Stimulated activated CD4-positive, alpha-beta T cell treated with anti-CD3 and anti-CD28 coated beads, Interleukin-1b, Interleukin-23, amount 100 ng/mL, for 4 hours (primary cell): ENCODE measurements around the gene GNB1L.
"Not testable (repeated sequence)": the region's sequence is repeated elsewhere in the genome, so short reads cannot be mapped to it uniquely, and the experiment has no call there.

Experiments used
- DNase-seq, 2 donors: peaks; one replicate each; pipeline ENCODE4 v3.0.0-alpha.2; 2020; ENCODE audit warnings: low read depth in 2 of 2

Gene GNB1L

DNA sequence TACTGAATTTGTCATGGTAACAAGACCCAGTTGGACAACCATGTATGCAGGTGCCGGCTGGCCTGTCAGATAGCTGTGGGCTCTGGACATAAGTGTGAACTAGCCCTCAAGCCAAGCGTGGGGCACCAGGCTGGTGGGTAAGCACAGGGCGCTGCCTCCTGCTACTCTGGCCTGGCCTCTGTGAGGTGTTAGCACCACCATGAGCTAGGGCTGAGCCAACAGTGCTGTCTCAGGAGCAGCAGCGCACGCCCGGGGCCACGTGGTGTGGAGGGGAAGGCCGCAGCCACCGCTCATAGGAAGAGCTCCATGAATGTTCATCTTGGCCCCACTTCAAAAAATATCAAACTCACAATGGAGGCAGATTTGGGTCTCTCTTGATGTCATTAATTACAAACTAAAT, 35.3 kb upstream of the GNB1L start:
- peak in 1 of 2 donors; percentile 35 for DNase-seq

GRCh38 chr22:19888131-19888746, 33.6 kb upstream of the GNB1L start:
- DNase-seq, result no peak

- no peak for DNase-seq
These were observed 32.7 kb upstream of the GNB1L start for GRCh38 chr22:19887256-19887985.

DNA sequence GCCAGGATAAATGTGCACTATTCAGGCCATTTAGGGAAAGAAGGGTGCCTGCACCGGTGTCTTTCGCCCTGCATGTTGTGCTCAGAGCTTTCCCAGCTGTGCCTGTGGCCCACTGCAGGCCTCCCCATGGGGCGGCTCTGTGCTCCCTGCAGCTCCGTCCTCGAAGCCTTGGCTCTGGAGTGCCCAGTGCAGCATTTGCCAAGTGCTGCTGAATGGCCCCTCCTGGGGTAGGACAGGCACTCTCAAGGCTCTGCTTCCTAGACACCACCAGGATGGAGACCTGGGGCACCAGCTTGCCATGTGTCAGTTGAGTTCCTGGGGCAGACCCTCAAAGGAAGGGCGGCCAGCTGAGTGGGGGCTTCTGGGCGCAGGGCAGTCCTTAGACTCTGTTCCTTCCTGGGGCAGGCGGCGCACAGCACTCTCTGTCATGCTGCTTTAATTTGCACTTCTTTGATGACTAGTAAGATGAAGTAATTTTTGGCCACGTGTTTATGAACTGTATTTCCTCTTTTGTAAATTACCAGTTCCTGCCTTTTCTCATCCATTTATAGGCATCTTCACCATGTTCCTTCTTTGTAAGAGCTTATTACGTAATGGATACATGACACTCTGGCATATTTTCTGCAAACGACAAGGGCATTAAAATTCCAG, 32.1 kb upstream of the GNB1L start:
- no peak for DNase-seq

GRCh38 chr22:19885841-19886592, 31.3 kb upstream of the GNB1L start:
- no peak for DNase-seq

- no peak for DNase-seq
These were observed 30.5 kb upstream of the GNB1L start for GRCh38 chr22:19884954-19885751.

DNA sequence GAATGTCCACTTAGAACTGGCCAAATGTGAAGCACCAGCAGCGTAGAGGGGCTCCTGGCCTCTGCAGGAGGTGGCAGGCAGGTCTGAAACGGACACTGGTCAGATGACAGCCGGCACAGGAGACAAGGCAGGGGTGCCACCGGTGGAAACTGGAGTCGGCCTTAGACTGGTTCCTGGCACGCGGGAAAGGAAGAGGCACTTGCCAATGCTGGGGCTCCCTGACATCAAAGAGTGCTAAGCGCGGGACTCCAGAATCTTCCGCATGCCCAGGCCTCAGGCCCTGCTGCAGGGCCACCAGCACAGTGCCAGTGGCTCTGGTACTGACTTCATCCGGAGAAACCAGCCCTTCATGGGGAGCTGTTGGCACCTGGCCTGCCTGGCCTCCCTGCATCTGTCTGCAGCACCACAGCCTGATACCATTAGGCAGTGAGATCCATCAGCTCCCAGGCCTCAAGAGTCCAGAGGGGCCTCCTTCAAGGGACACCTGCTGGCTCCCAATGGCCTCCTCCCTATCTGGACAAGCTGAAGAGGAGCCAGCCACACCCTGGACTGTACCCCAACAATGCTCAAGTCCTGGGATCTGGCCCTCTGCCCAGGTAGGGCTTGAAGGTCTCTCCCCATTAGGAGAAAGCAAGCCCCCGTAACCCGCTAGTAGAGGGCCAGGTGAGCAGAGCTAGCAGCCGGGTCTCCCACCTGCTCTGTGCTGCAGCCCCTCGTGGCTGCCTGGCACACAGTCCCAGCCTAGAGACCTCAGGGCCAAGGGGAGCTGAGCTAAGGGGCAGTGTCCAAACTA, 29.7 kb upstream of the GNB1L start:
- no peak for DNase-seq

DNA sequence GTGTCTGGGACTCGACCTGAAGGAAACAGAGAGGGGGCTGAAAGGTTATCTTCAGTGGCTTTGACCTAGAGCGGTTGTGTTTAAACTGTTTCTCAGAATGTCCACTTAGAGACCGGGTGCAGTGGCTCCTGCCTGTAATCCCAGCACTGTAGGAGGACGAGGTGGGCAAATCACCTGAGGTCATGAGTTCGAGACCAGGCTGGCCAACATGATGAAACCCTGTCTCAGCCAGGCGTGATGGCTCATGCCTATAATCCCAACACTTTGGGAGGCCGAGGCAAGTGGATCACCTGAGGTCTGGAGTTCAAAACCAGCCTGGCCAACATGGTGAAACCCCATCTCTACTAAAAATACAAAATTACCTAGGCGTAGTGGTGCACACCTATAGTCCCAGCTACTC, 28.8 kb upstream of the GNB1L start:
- not testable (repeated sequence) for DNase-seq

- no peak for DNase-seq
These were observed 28.0 kb upstream of the GNB1L start for GRCh38 chr22:19882446-19883381.

DNA sequence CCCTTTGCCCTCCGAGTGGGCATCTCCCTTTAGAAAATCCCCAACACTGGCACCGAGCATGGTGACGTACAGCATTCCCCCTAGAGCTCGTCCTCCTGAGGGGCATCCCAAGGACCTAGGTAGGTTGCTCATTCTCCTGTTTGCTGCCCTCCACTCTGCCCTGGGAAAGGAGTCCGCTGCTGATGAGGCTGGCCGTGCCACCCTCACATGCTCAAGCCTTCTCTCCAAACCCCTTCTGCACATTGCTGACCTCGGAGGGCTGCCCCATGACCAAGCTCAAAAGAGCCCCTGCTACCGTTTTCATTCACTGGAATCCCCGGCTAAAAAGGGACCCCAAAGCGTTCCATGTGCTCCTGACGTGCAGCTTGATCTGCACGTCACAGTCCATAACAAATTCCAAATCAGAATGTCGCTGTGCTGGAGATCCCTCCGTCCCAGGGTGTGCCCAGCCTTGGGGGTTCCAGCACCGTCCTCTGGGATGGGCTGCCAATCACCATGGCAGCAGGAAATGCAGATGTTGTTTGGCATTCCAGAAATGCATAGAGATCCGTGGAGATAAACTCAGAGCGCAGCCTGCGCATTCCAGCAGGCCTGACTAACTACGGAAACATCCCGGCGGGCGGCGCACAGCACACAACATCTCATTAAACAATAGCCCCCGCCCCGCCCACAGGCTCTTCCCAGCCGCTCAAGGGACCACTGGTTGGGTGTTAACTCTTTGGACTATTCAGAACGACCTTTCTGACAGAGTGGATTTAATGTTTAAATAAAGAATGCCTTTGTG, 26.3 kb upstream of the GNB1L start:
- DNase-seq, result no peak

- no peak for DNase-seq
These were observed 25.5 kb upstream of the GNB1L start for GRCh38 chr22:19879992-19880785.

- no peak for DNase-seq
These were observed 24.9 kb upstream of the GNB1L start for GRCh38 chr22:19879643-19879991.

GRCh38 chr22:19879246-19879570, 24.5 kb upstream of the GNB1L start:
- DNase-seq, result no peak

DNA sequence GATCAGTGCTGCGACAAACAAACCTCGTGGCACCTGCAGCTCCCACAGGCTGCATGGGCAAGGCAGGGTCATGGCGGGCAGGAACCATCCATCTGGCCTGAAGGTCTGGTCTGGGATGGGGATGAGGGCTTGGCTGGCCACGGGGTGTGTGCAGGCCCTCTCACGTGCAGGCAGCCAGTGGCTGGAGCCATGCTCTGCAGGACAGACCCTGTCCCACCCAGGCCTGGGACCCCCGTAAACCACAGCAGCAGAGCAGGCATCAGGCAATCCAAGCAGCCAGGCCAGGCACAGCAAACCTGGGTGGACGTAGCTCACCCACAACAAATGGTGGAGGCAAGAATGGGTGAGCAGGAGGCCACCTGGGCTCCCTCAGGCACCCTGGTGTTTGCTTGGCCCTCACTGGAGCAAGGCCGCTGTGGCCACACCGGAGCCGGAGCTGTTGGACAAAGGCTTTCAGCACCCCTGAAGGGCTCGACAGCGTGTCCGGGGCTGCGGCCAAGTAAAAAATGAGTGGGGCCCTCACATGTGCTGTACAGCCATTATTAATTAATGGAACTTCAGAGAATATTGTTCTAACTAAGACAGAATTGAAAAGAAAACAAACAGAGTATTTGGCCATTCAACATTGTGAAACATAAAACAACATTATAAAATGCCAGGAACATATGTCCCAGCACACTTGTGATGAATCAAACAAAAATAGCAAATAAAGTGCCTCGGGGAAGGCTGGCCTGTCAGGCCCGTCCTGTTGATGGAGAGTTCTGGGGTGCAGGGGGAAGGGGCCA, 24.0 kb upstream of the GNB1L start:
- DNase-seq, result no peak

DNA sequence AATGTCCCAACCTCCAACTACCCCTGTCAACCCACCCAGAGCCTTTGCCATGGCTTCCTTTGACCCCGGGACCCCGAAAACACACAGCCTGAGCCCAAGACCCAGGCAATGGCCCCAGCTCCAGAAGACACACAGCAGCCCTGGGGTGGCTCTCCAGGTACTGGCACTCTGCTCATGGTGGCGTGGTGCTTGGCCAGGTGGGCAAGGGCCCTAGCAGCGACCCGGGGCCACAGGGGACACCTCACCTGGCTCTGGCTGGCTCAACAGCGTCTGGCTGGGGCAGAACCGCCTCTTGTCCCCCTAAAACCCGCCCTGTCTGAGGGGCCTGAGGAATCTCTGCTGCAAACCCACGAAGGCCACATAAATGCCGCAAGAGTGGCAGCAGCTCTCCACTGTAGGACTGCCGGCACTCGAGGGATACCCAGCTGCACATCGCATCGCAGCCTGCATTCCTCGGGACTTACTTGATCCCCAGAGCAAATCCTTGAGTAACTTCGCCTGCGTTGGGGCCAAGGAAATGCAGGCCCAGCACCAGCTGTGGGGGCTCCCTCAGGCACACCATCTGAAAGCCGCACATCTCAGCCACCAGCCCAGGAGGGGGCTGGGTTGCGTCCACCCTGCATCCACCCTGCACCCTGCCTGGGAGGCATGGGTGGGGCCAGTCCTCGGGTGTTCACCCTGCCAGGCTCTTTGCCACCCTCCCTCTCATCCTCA, 23.1 kb upstream of the GNB1L start:
- DNase-seq, result no peak

DNA sequence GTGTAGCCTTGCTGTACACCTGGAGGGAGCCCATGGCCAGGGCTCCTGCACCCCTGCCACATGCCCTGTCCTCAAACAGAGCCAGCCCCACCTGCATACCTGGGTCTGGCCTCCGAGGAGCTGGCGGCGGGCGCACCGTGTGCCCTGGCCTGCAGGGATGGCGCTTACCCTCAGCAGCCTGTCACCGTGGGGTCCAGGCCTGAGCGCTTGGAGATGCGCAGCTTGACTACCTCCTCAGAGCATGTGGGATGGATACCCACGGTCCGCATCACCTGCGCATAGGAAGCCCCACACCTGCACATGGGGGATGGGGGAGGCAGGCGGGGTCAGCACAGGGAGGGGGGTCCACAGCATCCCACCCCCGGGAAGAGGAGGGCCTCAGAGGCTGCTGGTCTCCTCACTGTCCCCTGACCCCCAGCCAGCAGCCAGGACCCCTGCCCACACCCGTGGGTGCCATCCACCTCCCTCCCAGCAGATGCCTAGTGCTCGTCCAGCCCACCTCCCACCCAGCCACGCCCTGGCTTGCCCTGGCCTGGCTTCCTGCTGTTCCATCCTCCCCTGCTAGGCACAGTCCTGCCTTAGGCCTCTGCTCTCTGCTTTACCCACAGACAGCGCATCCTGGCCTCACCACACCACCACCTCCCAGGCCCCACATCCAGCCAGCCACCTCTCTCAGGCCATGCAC, 22.4 kb upstream of the GNB1L start:
- no peak for DNase-seq
